ENCODE data around the gene NUMA1. TPM values are rescaled to one million over a fixed set of nuclear protein-coding genes. Genes with fewer than 3 reads are reported as not detected.

Gene NUMA1
- total and polyA plus RNA-seq, 9 donors: 118 to 197 (median 166) TPM

GRCh38 chr11:72102946-72103753 lies 22.8 kb upstream of the NUMA1 start, which contains the start of gene LAMTOR1:
Gene LAMTOR1, minus strand, starts transcription at chr11:72103297. Its CDS starts 73 bp downstream, at chr11:72103224.
- peak; percentile 100 for DNase-seq
- Histone ChIP-seq H3K27ac (ENCODE audit: low read length) (peak within 1 kb of the TSS; percentile 92), H3K9me3 (replicated peaks; ENCODE audit: control insufficient read depth, low read depth, low read length) (no peaks in the 10 kb centered on the region), H3K4me1 (ENCODE audit: control insufficient read depth, insufficient read depth, low read length) (peaks cover 18% of the 10 kb centered on the region), H3K27me3 (ENCODE audit: control insufficient read depth, insufficient read depth, low read length) (no peaks in the 10 kb centered on the region), H3K4me3 (ENCODE audit: low read length) (peak within 1 kb of the TSS; percentile 85), H3K36me3 (ENCODE audit: control insufficient read depth, insufficient read depth, low read length) (peaks cover 31% of the 10 kb centered on the region)
- WGBS (ENCODE audit: insufficient coverage): under 1% methylated on average over 47 of the region's 64 CpGs

DNA sequence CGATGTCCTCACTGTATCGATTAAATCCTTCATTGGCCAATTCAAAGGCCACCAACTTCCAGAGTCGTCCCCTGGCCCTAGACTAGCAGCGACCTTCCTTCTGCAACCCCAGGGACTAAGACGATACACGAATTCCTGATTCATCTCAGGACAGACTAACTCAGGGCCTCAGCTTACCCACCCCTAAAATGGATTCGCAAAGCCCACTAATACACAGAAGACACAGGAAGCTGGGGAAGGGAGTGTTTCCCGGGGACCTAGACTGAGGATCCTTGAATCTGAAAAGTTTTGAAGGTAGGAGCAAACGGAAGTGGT lies 22.2 kb upstream of the NUMA1 start:
- WGBS (ENCODE audit: insufficient coverage): 7% methylated on average over 5 of the region's 9 CpGs
- no peaks in the 10 kb centered on the region for H3K9me3 ChIP-seq (replicated peaks; ENCODE audit: control insufficient read depth, low read depth, low read length)
- H3K4me3 ChIP-seq (ENCODE audit: low read length): peak overlapping the region; percentile 85
- H3K27ac ChIP-seq (ENCODE audit: low read length): peak overlapping the region; percentile 92
- no peaks in the 10 kb centered on the region for H3K27me3 ChIP-seq (ENCODE audit: control insufficient read depth, insufficient read depth, low read length)
- peaks cover 18% of the 10 kb centered on the region for H3K4me1 ChIP-seq (ENCODE audit: control insufficient read depth, insufficient read depth, low read length)
- peaks cover 34% of the 10 kb centered on the region for H3K36me3 ChIP-seq (ENCODE audit: control insufficient read depth, insufficient read depth, low read length)
- no peak for DNase-seq

DNA sequence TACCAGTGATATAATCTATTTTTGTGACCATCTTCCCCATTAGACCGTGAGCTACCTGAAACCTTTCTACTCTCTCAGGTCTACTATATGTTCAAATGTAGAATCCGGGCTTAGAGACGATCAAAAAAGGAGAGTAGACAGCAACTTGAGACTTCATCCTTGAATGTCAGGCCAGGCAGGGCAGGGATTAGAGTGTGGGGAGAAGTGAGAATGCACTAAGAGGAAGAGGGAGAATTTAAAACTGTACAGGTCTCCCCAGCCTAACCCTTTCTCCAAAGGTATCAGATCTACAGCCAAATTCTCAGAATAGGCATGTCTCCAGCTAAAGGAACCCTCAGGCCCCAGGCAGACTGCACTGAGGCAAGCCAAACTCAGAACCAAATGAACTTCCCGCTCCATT lies 21.8 kb upstream of the NUMA1 start:
- H3K9me3 ChIP-seq (replicated peaks; ENCODE audit: control insufficient read depth, low read depth, low read length): no peaks in the 10 kb centered on the region
- WGBS (ENCODE audit: insufficient coverage): 15% methylated on average over 1 of the region's 4 CpGs
- H3K4me1 ChIP-seq (ENCODE audit: control insufficient read depth, insufficient read depth, low read length): peaks cover 18% of the 10 kb centered on the region
- no peaks in the 10 kb centered on the region for H3K27me3 ChIP-seq (ENCODE audit: control insufficient read depth, insufficient read depth, low read length)
- H3K27ac ChIP-seq (ENCODE audit: low read length): peak overlapping the region; percentile 92
- no peak for DNase-seq
- peaks cover 38% of the 10 kb centered on the region for H3K36me3 ChIP-seq (ENCODE audit: control insufficient read depth, insufficient read depth, low read length)
- H3K4me3 ChIP-seq (ENCODE audit: low read length): peak overlapping the region; percentile 85

GRCh38 chr11:72100462-72100861 lies 20.1 kb upstream of the NUMA1 start:
- no peaks in the 10 kb centered on the region for H3K9me3 ChIP-seq (replicated peaks; ENCODE audit: control insufficient read depth, low read depth, low read length)
- no peak overlapping the region for H3K4me3 ChIP-seq (ENCODE audit: low read length)
- H3K4me1 ChIP-seq (ENCODE audit: control insufficient read depth, insufficient read depth, low read length): peaks cover 18% of the 10 kb centered on the region
- WGBS (ENCODE audit: insufficient coverage): 44% methylated on average over 1 of the region's 1 CpG
- no peaks in the 10 kb centered on the region for H3K27me3 ChIP-seq (ENCODE audit: control insufficient read depth, insufficient read depth, low read length)
- H3K27ac ChIP-seq (ENCODE audit: low read length): no peak overlapping the region
- peaks cover 46% of the 10 kb centered on the region for H3K36me3 ChIP-seq (ENCODE audit: control insufficient read depth, insufficient read depth, low read length)
- DNase-seq: no peak

DNA sequence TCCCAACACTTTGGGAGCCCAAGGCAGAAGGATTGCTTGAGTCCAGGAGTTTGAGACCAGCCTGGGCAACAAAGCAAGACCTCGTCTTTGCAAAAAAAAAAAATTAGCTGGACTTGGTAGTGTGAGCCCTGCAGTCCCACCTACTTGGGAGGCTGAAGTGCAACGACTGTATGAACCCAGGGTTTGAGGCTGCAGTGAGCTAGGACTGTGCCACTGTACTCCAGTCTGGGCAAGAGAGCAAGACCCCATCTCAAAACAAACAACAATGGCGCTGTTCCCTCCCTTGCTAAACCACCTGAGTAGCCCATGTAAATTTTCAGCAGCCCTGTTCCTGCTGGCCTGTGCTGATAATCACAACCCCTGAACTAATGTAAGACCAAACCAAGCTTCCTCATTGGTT lies 19.7 kb upstream of the NUMA1 start:
- Histone ChIP-seq H3K36me3 (ENCODE audit: control insufficient read depth, insufficient read depth, low read length) (peaks cover 49% of the 10 kb centered on the region), H3K27ac (ENCODE audit: low read length) (no peak overlapping the region), H3K27me3 (ENCODE audit: control insufficient read depth, insufficient read depth, low read length) (no peaks in the 10 kb centered on the region), H3K4me1 (ENCODE audit: control insufficient read depth, insufficient read depth, low read length) (peaks cover 18% of the 10 kb centered on the region), H3K4me3 (ENCODE audit: low read length) (no peak overlapping the region), H3K9me3 (replicated peaks; ENCODE audit: control insufficient read depth, low read depth, low read length) (no peaks in the 10 kb centered on the region)
- 91% methylated on average over 3 of the region's 3 CpGs for WGBS (ENCODE audit: insufficient coverage)
- DNase-seq: no peak

DNA sequence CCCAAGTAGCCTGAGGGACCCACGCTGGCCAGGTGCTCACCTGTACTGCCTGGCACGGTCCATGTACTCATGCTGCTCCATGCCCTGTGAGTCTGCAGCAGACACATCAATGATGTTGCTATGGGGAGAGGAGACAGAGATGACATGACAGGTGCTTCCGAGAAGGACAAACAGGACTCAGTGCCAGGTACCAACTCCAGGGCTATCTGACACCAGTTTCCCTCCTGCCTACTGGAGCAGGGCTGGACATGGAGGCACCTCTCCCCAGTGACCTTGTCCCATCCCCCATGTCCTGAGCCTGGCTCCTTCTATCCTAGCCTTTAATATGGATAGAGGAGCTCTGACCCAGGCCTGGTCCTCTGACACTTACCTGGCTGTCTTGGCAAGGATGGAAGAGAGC lies 18.4 kb upstream of the NUMA1 start:
- Histone ChIP-seq H3K9me3 (replicated peaks; ENCODE audit: control insufficient read depth, low read depth, low read length) (no peaks in the 10 kb centered on the region), H3K27me3 (ENCODE audit: control insufficient read depth, insufficient read depth, low read length) (no peaks in the 10 kb centered on the region), H3K4me3 (ENCODE audit: low read length) (no peak overlapping the region), H3K36me3 (ENCODE audit: control insufficient read depth, insufficient read depth, low read length) (peaks cover 56% of the 10 kb centered on the region), H3K27ac (ENCODE audit: low read length) (no peak overlapping the region), H3K4me1 (ENCODE audit: control insufficient read depth, insufficient read depth, low read length) (peaks cover 16% of the 10 kb centered on the region)
- DNase-seq: no peak
- 100% methylated on average over 2 of the region's 3 CpGs for WGBS (ENCODE audit: insufficient coverage)

GRCh38 chr11:72091292-72091691 lies 10.9 kb upstream of the NUMA1 start:
- no peak overlapping the region for H3K27ac ChIP-seq (ENCODE audit: low read length)
- no peaks in the 10 kb centered on the region for H3K9me3 ChIP-seq (replicated peaks; ENCODE audit: control insufficient read depth, low read depth, low read length)
- DNase-seq: peak; percentile 86
- peaks cover 47% of the 10 kb centered on the region for H3K36me3 ChIP-seq (ENCODE audit: control insufficient read depth, insufficient read depth, low read length)
- no peak overlapping the region for H3K4me3 ChIP-seq (ENCODE audit: low read length)
- no CpG with 5 or more reads among the region's 4 CpGs for WGBS (ENCODE audit: insufficient coverage)
- peaks cover 7% of the 10 kb centered on the region for H3K4me1 ChIP-seq (ENCODE audit: control insufficient read depth, insufficient read depth, low read length)
- no peaks in the 10 kb centered on the region for H3K27me3 ChIP-seq (ENCODE audit: control insufficient read depth, insufficient read depth, low read length)

DNA sequence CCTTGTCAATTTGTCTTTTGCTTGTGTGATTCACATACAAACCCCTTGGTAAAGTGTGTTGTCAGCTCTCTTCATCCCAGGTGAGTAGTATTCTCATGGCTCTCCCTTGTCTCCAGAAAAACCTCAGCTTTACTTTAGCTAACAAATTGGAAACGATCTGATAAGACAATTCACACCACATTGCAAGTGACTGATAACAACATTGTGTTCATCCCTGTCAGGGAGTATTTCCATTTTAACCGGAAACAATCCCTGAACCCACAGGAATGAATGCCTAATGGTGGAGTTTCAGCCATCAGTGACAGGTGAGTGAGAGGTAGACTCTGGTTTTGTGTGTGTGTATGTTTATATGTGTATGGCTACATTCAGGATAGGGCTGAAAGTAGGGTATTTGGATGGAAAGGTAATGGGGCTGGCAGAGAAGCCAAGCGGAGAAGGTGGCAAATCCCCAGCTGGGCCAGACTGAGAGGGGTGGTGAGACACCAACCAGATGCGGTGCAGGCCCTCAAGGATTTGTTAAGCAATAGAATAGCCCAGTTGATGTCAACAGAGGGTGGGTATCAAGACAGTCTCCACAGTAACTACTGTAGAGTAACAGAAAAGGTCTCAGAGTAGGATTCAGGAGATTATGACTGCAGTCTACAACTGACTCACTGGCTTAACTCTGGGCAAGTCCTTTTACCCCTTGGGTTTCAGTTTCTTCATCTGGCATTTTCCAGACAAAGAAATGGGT lies 7.9 kb upstream of the NUMA1 start:
- WGBS (ENCODE audit: insufficient coverage): 90% methylated on average over 2 of the region's 4 CpGs
- DNase-seq: no peak
- no peaks in the 10 kb centered on the region for H3K9me3 ChIP-seq (replicated peaks; ENCODE audit: control insufficient read depth, low read depth, low read length)
- H3K4me1 ChIP-seq (ENCODE audit: control insufficient read depth, insufficient read depth, low read length): peaks cover 9% of the 10 kb centered on the region
- H3K36me3 ChIP-seq (ENCODE audit: control insufficient read depth, insufficient read depth, low read length): peaks cover 36% of the 10 kb centered on the region
- no peak overlapping the region for H3K27ac ChIP-seq (ENCODE audit: low read length)
- H3K4me3 ChIP-seq (ENCODE audit: low read length): no peak overlapping the region
- H3K27me3 ChIP-seq (ENCODE audit: control insufficient read depth, insufficient read depth, low read length): no peaks in the 10 kb centered on the region

GRCh38 chr11:72085621-72086351 lies 5.4 kb upstream of the NUMA1 start:
- no peaks in the 10 kb centered on the region for H3K27me3 ChIP-seq (ENCODE audit: control insufficient read depth, insufficient read depth, low read length)
- no peak for DNase-seq
- peaks cover 9% of the 10 kb centered on the region for H3K4me1 ChIP-seq (ENCODE audit: control insufficient read depth, insufficient read depth, low read length)
- H3K36me3 ChIP-seq (ENCODE audit: control insufficient read depth, insufficient read depth, low read length): peaks cover 24% of the 10 kb centered on the region
- no CpG with 5 or more reads among the region's 3 CpGs for WGBS (ENCODE audit: insufficient coverage)
- no peaks in the 10 kb centered on the region for H3K9me3 ChIP-seq (replicated peaks; ENCODE audit: control insufficient read depth, low read depth, low read length)
- no peak overlapping the region for H3K27ac ChIP-seq (ENCODE audit: low read length)
- H3K4me3 ChIP-seq (ENCODE audit: low read length): no peak overlapping the region

DNA sequence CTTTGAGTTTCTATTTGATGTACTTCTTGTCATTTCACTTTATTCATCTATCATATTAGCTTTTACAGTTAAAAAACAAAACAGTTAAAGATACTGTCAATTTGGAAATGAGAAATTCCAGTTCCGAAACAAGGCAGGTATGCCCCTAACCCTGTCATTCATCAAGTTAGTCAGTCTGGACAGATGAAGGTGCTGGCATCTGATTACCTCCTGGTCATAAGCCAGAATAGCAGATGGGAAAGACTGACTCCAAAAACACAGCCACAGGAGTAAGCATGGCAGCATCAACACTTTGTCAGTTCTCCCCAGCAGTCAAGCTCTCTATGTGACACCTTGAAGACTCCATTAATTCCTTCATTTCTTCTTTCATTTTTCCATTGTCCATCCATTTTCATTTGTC lies 4.6 kb upstream of the NUMA1 start:
- Histone ChIP-seq H3K27ac (ENCODE audit: low read length) (no peak overlapping the region), H3K36me3 (ENCODE audit: control insufficient read depth, insufficient read depth, low read length) (peaks cover 18% of the 10 kb centered on the region), H3K4me3 (ENCODE audit: low read length) (no peak overlapping the region)

More for the DNA sequence above, 4.6 kb upstream of the NUMA1 start:
- DNase-seq: no peak
- Histone ChIP-seq H3K9me3 (replicated peaks; ENCODE audit: control insufficient read depth, low read depth, low read length) (no peaks in the 10 kb centered on the region), H3K4me1 (ENCODE audit: control insufficient read depth, insufficient read depth, low read length) (peaks cover 9% of the 10 kb centered on the region), H3K27me3 (ENCODE audit: control insufficient read depth, insufficient read depth, low read length) (no peaks in the 10 kb centered on the region)
- 90% methylated on average over 1 of the region's 1 CpG for WGBS (ENCODE audit: insufficient coverage)

Measured in muscle of leg (tissue), 11 donors.